ENCODE measurements around the gene NSUN2.

DNA sequence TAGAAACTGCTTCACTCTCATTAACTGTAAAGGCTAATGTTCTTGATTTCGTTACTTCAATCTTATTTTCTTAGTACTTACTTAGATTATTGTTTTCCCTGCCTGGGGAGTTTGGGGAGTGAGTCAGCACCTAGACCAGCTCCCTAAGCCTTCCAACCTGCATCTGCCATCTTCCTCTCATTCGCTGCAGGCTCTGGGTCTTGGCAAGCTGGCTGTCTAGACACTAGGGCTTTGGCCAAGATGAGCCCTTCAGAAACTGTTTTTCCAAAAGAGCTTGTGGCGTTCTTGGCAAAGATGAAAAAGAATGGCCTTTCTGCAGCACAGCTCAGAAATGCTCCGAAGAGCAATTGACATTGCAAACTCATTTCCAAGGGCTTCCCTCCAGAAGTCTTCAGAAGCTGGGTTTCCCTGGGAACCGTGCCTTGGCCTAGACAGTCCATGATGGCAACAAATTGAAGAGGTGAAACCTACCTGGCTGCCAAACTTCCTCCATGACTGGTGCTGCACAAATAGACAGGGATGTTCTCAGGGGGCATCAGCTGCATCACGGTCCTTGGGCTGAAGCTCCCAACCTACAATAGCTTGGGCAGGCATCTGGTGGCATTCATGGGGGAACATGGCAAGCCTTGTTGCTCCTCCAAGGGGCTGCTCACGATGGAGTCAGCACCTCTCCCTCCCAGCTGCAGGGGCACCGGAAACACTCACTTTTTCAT lies 76.6 kb downstream of the NSUN2 start:
- TF ChIP-seq CTCF (conservative IDR thresholded peaks at IDR 0.05 in 1 of 2, IDR thresholded peaks at IDR 0.05 in 1 of 2; ENCODE audit: extremely low read depth in 1 of 2, insufficient read depth in 1 of 2, low read depth in 1 of 2, low read length in 2 of 2): no peak
- TF ChIP-seq EZH2 (IDR thresholded peaks at IDR 0.05; ENCODE audit: borderline replicate concordance, low read length): no peak

Data from mammary epithelial cell (primary cell).